Measurements from ENCODE around the gene CORO7.

DNA sequence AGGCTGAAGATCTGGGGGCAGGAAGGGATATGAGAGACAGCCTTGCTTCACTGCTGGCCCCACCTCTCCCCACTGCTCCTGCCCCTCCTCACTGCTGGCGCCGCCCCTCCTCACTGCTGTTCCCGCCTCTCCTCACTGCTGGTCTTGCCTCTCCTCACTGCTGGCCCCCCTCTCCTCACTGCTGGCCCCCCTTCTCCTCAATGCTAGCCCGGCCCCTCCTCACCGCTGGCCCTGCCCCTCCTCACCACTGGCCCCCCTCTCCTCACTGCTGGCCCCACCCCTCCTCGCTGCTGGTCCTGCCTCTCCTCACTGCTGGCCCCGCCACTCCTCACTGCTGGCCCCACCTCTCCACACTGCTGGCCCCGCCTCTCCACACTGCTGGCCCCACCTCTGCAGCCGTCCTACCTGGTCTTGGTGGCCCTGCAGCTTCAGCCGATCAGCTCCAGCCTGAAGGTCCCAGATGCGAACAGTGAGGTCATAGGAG is 55.8 kb downstream of the CORO7 start:
- TF ChIP-seq, protein P1, sequence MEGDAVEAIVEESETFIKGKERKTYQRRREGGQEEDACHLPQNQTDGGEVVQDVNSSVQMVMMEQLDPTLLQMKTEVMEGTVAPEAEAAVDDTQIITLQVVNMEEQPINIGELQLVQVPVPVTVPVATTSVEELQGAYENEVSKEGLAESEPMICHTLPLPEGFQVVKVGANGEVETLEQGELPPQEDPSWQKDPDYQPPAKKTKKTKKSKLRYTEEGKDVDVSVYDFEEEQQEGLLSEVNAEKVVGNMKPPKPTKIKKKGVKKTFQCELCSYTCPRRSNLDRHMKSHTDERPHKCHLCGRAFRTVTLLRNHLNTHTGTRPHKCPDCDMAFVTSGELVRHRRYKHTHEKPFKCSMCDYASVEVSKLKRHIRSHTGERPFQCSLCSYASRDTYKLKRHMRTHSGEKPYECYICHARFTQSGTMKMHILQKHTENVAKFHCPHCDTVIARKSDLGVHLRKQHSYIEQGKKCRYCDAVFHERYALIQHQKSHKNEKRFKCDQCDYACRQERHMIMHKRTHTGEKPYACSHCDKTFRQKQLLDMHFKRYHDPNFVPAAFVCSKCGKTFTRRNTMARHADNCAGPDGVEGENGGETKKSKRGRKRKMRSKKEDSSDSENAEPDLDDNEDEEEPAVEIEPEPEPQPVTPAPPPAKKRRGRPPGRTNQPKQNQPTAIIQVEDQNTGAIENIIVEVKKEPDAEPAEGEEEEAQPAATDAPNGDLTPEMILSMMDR (IDR thresholded peaks at IDR 0.05; ENCODE audit: insufficient read depth, low read length) = no peak
- no peak for TF ChIP-seq POLR2AphosphoS5 (IDR thresholded peaks at IDR 0.05; ENCODE audit: low read depth)
- TF ChIP-seq, protein P2, sequence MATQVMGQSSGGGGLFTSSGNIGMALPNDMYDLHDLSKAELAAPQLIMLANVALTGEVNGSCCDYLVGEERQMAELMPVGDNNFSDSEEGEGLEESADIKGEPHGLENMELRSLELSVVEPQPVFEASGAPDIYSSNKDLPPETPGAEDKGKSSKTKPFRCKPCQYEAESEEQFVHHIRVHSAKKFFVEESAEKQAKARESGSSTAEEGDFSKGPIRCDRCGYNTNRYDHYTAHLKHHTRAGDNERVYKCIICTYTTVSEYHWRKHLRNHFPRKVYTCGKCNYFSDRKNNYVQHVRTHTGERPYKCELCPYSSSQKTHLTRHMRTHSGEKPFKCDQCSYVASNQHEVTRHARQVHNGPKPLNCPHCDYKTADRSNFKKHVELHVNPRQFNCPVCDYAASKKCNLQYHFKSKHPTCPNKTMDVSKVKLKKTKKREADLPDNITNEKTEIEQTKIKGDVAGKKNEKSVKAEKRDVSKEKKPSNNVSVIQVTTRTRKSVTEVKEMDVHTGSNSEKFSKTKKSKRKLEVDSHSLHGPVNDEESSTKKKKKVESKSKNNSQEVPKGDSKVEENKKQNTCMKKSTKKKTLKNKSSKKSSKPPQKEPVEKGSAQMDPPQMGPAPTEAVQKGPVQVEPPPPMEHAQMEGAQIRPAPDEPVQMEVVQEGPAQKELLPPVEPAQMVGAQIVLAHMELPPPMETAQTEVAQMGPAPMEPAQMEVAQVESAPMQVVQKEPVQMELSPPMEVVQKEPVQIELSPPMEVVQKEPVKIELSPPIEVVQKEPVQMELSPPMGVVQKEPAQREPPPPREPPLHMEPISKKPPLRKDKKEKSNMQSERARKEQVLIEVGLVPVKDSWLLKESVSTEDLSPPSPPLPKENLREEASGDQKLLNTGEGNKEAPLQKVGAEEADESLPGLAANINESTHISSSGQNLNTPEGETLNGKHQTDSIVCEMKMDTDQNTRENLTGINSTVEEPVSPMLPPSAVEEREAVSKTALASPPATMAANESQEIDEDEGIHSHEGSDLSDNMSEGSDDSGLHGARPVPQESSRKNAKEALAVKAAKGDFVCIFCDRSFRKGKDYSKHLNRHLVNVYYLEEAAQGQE (IDR thresholded peaks at IDR 0.05; ENCODE audit: insufficient replicate concordance, low read depth) = no peak
- TF ChIP-seq GABPA (IDR thresholded peaks at IDR 0.05; ENCODE audit: low read depth) = no peak

All from HL-60 (cell line).